Measurements from ENCODE around the gene TBX1.

Gene TBX1

GRCh38 chr22:19715188-19715930 lies 45.2 kb upstream of the TBX1 start:
- no peak for DNase-seq

GRCh38 chr22:19716041-19716828 lies 44.3 kb upstream of the TBX1 start:
- WGBS (ENCODE audit: extremely low coverage, insufficient coverage, insufficient read length), result no CpG with 5 or more reads among the region's 11 CpGs

More at GRCh38 chr22:19715188-19715930, 45.2 kb upstream of the TBX1 start:
- Histone ChIP-seq H3K79me1 (ENCODE audit: low read length) (no peaks in the 10 kb centered on the region), H3K4me2 (ENCODE audit: low read length) (no peak overlapping the region), H2BK12ac (ENCODE audit: low read length) (no peak overlapping the region), H4K91ac (ENCODE audit: low read depth, low read length) (no peak overlapping the region), H3K14ac (ENCODE audit: low read length) (no peak overlapping the region), H4K8ac (ENCODE audit: low read depth, low read length) (no peak overlapping the region), H2AFZ (ENCODE audit: insufficient read depth, low read length, poor library complexity) (no peak overlapping the region), H2BK120ac (ENCODE audit: insufficient read depth, low read length, poor library complexity) (no peak overlapping the region), H2BK5ac (ENCODE audit: low read depth, low read length, poor library complexity) (no peak overlapping the region), H3K27ac (ENCODE audit: low read depth, low read length) (no peak overlapping the region), H4K12ac (ENCODE audit: low read depth, low read length) (no peak overlapping the region), H3K9ac (ENCODE audit: low read length) (no peak overlapping the region), H3K36me3 (ENCODE audit: control insufficient read depth in 1 of 2, insufficient read depth in 2 of 2, low read length in 2 of 2) (no peaks in the 10 kb centered on the region), H3K27me3 (ENCODE audit: insufficient read depth, low read length) (peaks cover 53% of the 10 kb centered on the region), H3K4ac (ENCODE audit: low read depth, low read length) (no peak overlapping the region), H2AK5ac (ENCODE audit: low read length) (no peak overlapping the region), H3K23ac (ENCODE audit: low read length) (no peak overlapping the region), H3K18ac (ENCODE audit: low read length) (no peak overlapping the region), H3K4me3 (ENCODE audit: low read depth, low read length) (no peak overlapping the region), H3K9me3 (ENCODE audit: insufficient read depth, low read depth, low read length) (peaks cover 16% of the 10 kb centered on the region), H3K4me1 (ENCODE audit: control insufficient read depth in 1 of 2, insufficient read depth in 2 of 2, low read length in 2 of 2) (peaks cover 13% of the 10 kb centered on the region in 2 experiments), H3K79me2 (ENCODE audit: control insufficient read depth, insufficient read depth, low read length, poor library complexity) (no peaks in the 10 kb centered on the region)
- no CpG with 5 or more reads among the region's 4 CpGs for WGBS (ENCODE audit: extremely low coverage, insufficient coverage, insufficient read length)

GRCh38 chr22:19716829-19717105 lies 43.8 kb upstream of the TBX1 start:
- no peak overlapping the region for H4K91ac ChIP-seq (ENCODE audit: low read depth, low read length)
- H3K9me3 ChIP-seq (ENCODE audit: insufficient read depth, low read depth, low read length), result peaks cover 24% of the 10 kb centered on the region
- H3K27me3 ChIP-seq (ENCODE audit: insufficient read depth, low read length), result peaks cover 65% of the 10 kb centered on the region
- no peak overlapping the region for H2BK120ac ChIP-seq (ENCODE audit: insufficient read depth, low read length, poor library complexity)
- no peak overlapping the region for H3K14ac ChIP-seq (ENCODE audit: low read length)
- H3K4me1 ChIP-seq (ENCODE audit: control insufficient read depth in 1 of 2, insufficient read depth in 2 of 2, low read length in 2 of 2), result peaks cover 13% of the 10 kb centered on the region in 2 experiments
- H2BK5ac ChIP-seq (ENCODE audit: low read depth, low read length, poor library complexity), result no peak overlapping the region
- H3K9ac ChIP-seq (ENCODE audit: low read length), result no peak overlapping the region
- H3K4ac ChIP-seq (ENCODE audit: low read depth, low read length), result no peak overlapping the region
- H3K27ac ChIP-seq (ENCODE audit: low read depth, low read length), result no peak overlapping the region
- no peak overlapping the region for H3K23ac ChIP-seq (ENCODE audit: low read length)
- no peak overlapping the region for H2AFZ ChIP-seq (ENCODE audit: insufficient read depth, low read length, poor library complexity)
- H4K8ac ChIP-seq (ENCODE audit: low read depth, low read length), result no peak overlapping the region
- H3K4me3 ChIP-seq (ENCODE audit: low read depth, low read length), result no peak overlapping the region
- no peaks in the 10 kb centered on the region for H3K36me3 ChIP-seq (ENCODE audit: control insufficient read depth in 1 of 2, insufficient read depth in 2 of 2, low read length in 2 of 2)
- H3K79me2 ChIP-seq (ENCODE audit: control insufficient read depth, insufficient read depth, low read length, poor library complexity), result no peaks in the 10 kb centered on the region
- DNase-seq, result no peak
- H4K12ac ChIP-seq (ENCODE audit: low read depth, low read length), result no peak overlapping the region
- no CpG with 5 or more reads among the region's 1 CpG for WGBS (ENCODE audit: extremely low coverage, insufficient coverage, insufficient read length)
- no peaks in the 10 kb centered on the region for H3K79me1 ChIP-seq (ENCODE audit: low read length)
- no peak overlapping the region for H2BK12ac ChIP-seq (ENCODE audit: low read length)
- no peak overlapping the region for H3K18ac ChIP-seq (ENCODE audit: low read length)
- H3K4me2 ChIP-seq (ENCODE audit: low read length), result no peak overlapping the region
- no peak overlapping the region for H2AK5ac ChIP-seq (ENCODE audit: low read length)

More at GRCh38 chr22:19716041-19716828, 44.3 kb upstream of the TBX1 start:
- no peaks in the 10 kb centered on the region for H3K79me1 ChIP-seq (ENCODE audit: low read length)
- H3K23ac ChIP-seq (ENCODE audit: low read length), result no peak overlapping the region
- no peak overlapping the region for H2BK12ac ChIP-seq (ENCODE audit: low read length)
- no peak overlapping the region for H3K9ac ChIP-seq (ENCODE audit: low read length)
- no peaks in the 10 kb centered on the region for H3K36me3 ChIP-seq (ENCODE audit: control insufficient read depth in 1 of 2, insufficient read depth in 2 of 2, low read length in 2 of 2)
- peaks cover 20% of the 10 kb centered on the region for H3K9me3 ChIP-seq (ENCODE audit: insufficient read depth, low read depth, low read length)
- H2BK120ac ChIP-seq (ENCODE audit: insufficient read depth, low read length, poor library complexity), result no peak overlapping the region
- no peak overlapping the region for H3K14ac ChIP-seq (ENCODE audit: low read length)
- H3K4me1 ChIP-seq (ENCODE audit: control insufficient read depth in 1 of 2, insufficient read depth in 2 of 2, low read length in 2 of 2), result peaks cover 13% of the 10 kb centered on the region in 2 experiments
- H2AK5ac ChIP-seq (ENCODE audit: low read length), result no peak overlapping the region
- no peak for DNase-seq
- H3K4ac ChIP-seq (ENCODE audit: low read depth, low read length), result no peak overlapping the region
- H4K91ac ChIP-seq (ENCODE audit: low read depth, low read length), result no peak overlapping the region
- H3K4me3 ChIP-seq (ENCODE audit: low read depth, low read length), result no peak overlapping the region
- no peak overlapping the region for H2AFZ ChIP-seq (ENCODE audit: insufficient read depth, low read length, poor library complexity)
- H3K18ac ChIP-seq (ENCODE audit: low read length), result no peak overlapping the region
- H4K12ac ChIP-seq (ENCODE audit: low read depth, low read length), result no peak overlapping the region
- H3K4me2 ChIP-seq (ENCODE audit: low read length), result no peak overlapping the region
- peaks cover 60% of the 10 kb centered on the region for H3K27me3 ChIP-seq (ENCODE audit: insufficient read depth, low read length)
- H2BK5ac ChIP-seq (ENCODE audit: low read depth, low read length, poor library complexity), result no peak overlapping the region
- no peak overlapping the region for H4K8ac ChIP-seq (ENCODE audit: low read depth, low read length)
- no peaks in the 10 kb centered on the region for H3K79me2 ChIP-seq (ENCODE audit: control insufficient read depth, insufficient read depth, low read length, poor library complexity)
- no peak overlapping the region for H3K27ac ChIP-seq (ENCODE audit: low read depth, low read length)

- no peak for DNase-seq
- H3K4me1 ChIP-seq (ENCODE audit: control insufficient read depth in 1 of 2, insufficient read depth in 2 of 2, low read length in 2 of 2), result peaks cover 13% of the 10 kb centered on the region in 2 experiments
- no peaks in the 10 kb centered on the region for H3K36me3 ChIP-seq (ENCODE audit: control insufficient read depth in 1 of 2, insufficient read depth in 2 of 2, low read length in 2 of 2)
- H3K9me3 ChIP-seq (ENCODE audit: insufficient read depth, low read depth, low read length), result peaks cover 26% of the 10 kb centered on the region
- H3K14ac ChIP-seq (ENCODE audit: low read length), result no peak overlapping the region
- no peaks in the 10 kb centered on the region for H3K79me2 ChIP-seq (ENCODE audit: control insufficient read depth, insufficient read depth, low read length, poor library complexity)
- no peak overlapping the region for H2BK5ac ChIP-seq (ENCODE audit: low read depth, low read length, poor library complexity)
- no peak overlapping the region for H2BK120ac ChIP-seq (ENCODE audit: insufficient read depth, low read length, poor library complexity)
- no peak overlapping the region for H3K4me3 ChIP-seq (ENCODE audit: low read depth, low read length)
- no peak overlapping the region for H4K91ac ChIP-seq (ENCODE audit: low read depth, low read length)
- H2BK12ac ChIP-seq (ENCODE audit: low read length), result no peak overlapping the region
- H2AFZ ChIP-seq (ENCODE audit: insufficient read depth, low read length, poor library complexity), result no peak overlapping the region
- H3K27ac ChIP-seq (ENCODE audit: low read depth, low read length), result no peak overlapping the region
- H4K12ac ChIP-seq (ENCODE audit: low read depth, low read length), result no peak overlapping the region
- H3K23ac ChIP-seq (ENCODE audit: low read length), result no peak overlapping the region
- H3K9ac ChIP-seq (ENCODE audit: low read length), result no peak overlapping the region
- peaks cover 69% of the 10 kb centered on the region for H3K27me3 ChIP-seq (ENCODE audit: insufficient read depth, low read length)
- WGBS (ENCODE audit: extremely low coverage, insufficient coverage, insufficient read length), result no CpG with 5 or more reads among the region's 9 CpGs
- no peak overlapping the region for H4K8ac ChIP-seq (ENCODE audit: low read depth, low read length)
- no peaks in the 10 kb centered on the region for H3K79me1 ChIP-seq (ENCODE audit: low read length)
- H3K18ac ChIP-seq (ENCODE audit: low read length), result no peak overlapping the region
- no peak overlapping the region for H3K4me2 ChIP-seq (ENCODE audit: low read length)
- H2AK5ac ChIP-seq (ENCODE audit: low read length), result no peak overlapping the region
- H3K4ac ChIP-seq (ENCODE audit: low read depth, low read length), result no peak overlapping the region
These were observed 43.4 kb upstream of the TBX1 start for GRCh38 chr22:19717181-19717580.
